HEK293 (cell line): ENCODE results near the gene MELTF.
A peak's percentile ranks its signal among the peaks of the same experiment; 100 is the strongest.

Experiments used
- CTCF ChIA-PET: fragments of 350-600 bp; formaldehyde crosslinking; extraction: SDS; loops from one replicate; lab custom pipeline; 2021; ENCODE audit warnings: antibody characterized with exemption; lab: Yijun Ruan, JAX
- POLR2A ChIA-PET: fragments of 300-600 bp; formaldehyde crosslinking; extraction: SDS; loops from one replicate; lab custom pipeline; 2020; ENCODE audit warnings: antibody characterized with exemption, inconsistent platforms; lab: Yijun Ruan, JAX
- H3K27ac ChIP-seq: fragments of 200-500 bp; sonication (Bioruptor generic); 2 replicates; pipeline ENCODE4 v1.5.1; 2014; ENCODE audit warnings: low read depth, low read length, control low read depth, inconsistent platforms; ENCODE audit errors: extremely low read depth
- H3K36me3 ChIP-seq, 2 experiments: fragments of 200-500 bp in 1 of 2; sonication (Bioruptor generic) in 1 of 2; 1 replicate in 1 of 2; 2 replicates in 1 of 2; pipeline ENCODE4 v1.5.1; 2014 to 2017; ENCODE audit warnings: inconsistent platforms in 2 of 2, low read length in 2 of 2; ENCODE audit not compliant: control insufficient read depth in 2 of 2, insufficient read depth in 1 of 2
- H3K4me1 ChIP-seq: fragments of 200-500 bp; sonication (Bioruptor generic); 2 replicates; pipeline ENCODE4 v1.5.1; 2014; ENCODE audit warnings: mild to moderate bottlenecking, low read length, inconsistent platforms; ENCODE audit not compliant: control insufficient read depth, insufficient read depth
- H3K4me3 ChIP-seq: 2 replicates; pipeline ENCODE4 v1.5.1; 2011; ENCODE audit warnings: low read depth, mild to moderate bottlenecking, control low read depth, low read length, moderate library complexity
- H3K9me3 ChIP-seq: fragments of 200-500 bp; sonication (Bioruptor generic); 2 replicates; pipeline ENCODE4 v1.5.1; 2014; ENCODE audit warnings: low read depth, low read length, inconsistent platforms; ENCODE audit not compliant: control insufficient read depth, insufficient read depth
- GLIS2 ChIP-seq: fragments of 450-650 bp; formaldehyde crosslinking; IDR thresholded peaks from 2 replicates; pipeline ENCODE4 v1.5.1; 2016; ENCODE audit warnings: missing biosample characterization, missing genetic modification characterization
- IKZF3 ChIP-seq: fragments of 450-650 bp; IDR thresholded peaks from 2 replicates; pipeline ENCODE4 v1.5.0; 2018; ENCODE audit warnings: missing biosample characterization, mild to moderate bottlenecking, missing genetic modification characterization, moderate library complexity
- PBX3 ChIP-seq: sonication (generic); formaldehyde crosslinking; IDR thresholded peaks from 2 replicates; pipeline ENCODE4 v1.8.1; 2022; ENCODE audit warnings: mild to moderate bottlenecking, moderate library complexity, missing genetic modification reagents
- PRDM1 ChIP-seq: fragments of 450-650 bp; formaldehyde crosslinking; IDR thresholded peaks from 2 replicates; pipeline ENCODE4; 2016; ENCODE audit warnings: missing biosample characterization, missing genetic modification characterization
- ZBTB17 ChIP-seq: fragments of 450-650 bp; formaldehyde crosslinking; IDR thresholded peaks from 2 replicates; pipeline ENCODE4 v1.5.1; 2016; ENCODE audit warnings: missing biosample characterization, missing genetic modification characterization
- ZBTB8A ChIP-seq: fragments of 450-650 bp; formaldehyde crosslinking; IDR thresholded peaks from 2 replicates; pipeline ENCODE4 v1.5.1; 2016; ENCODE audit warnings: missing biosample characterization, missing genetic modification characterization
- ZNF114 ChIP-seq: fragments of 450-650 bp; formaldehyde crosslinking; IDR thresholded peaks from 2 replicates; pipeline ENCODE4 v1.5.0; 2017; ENCODE audit warnings: missing biosample characterization, missing genetic modification characterization
- ZNF132 ChIP-seq: fragments of 450-650 bp; formaldehyde crosslinking; IDR thresholded peaks from 2 replicates; pipeline ENCODE4 v1.5.1; 2017; ENCODE audit warnings: missing biosample characterization, missing genetic modification characterization, borderline replicate concordance
- ZNF146 ChIP-seq: fragments of 450-650 bp; formaldehyde crosslinking; IDR thresholded peaks from 2 replicates; pipeline ENCODE4 v1.5.1; 2016; ENCODE audit warnings: missing biosample characterization, missing genetic modification characterization
- ZNF335 ChIP-seq: fragments of 450-650 bp; formaldehyde crosslinking; conservative IDR thresholded peaks from 2 replicates; pipeline ENCODE4 v1.5.1; 2016; ENCODE audit warnings: missing biosample characterization, missing genetic modification characterization
- ZNF426 ChIP-seq: fragments of 450-650 bp; formaldehyde crosslinking; IDR thresholded peaks from 2 replicates; pipeline ENCODE4 v1.5.1; 2017; ENCODE audit warnings: missing biosample characterization, missing genetic modification characterization, mild to moderate bottlenecking, inconsistent platforms, moderate library complexity
- ZNF501 ChIP-seq: fragments of 450-650 bp; formaldehyde crosslinking; IDR thresholded peaks from 2 replicates; pipeline ENCODE4 v1.5.1; 2016; ENCODE audit warnings: missing biosample characterization, missing genetic modification characterization
- ZNF549 ChIP-seq: fragments of 450-650 bp; IDR thresholded peaks from 2 replicates; pipeline ENCODE4 v1.5.1; 2018; ENCODE audit warnings: missing biosample characterization, missing genetic modification characterization, mild to moderate bottlenecking, inconsistent platforms, moderate library complexity
- ZNF558 ChIP-seq: fragments of 450-650 bp; formaldehyde crosslinking; IDR thresholded peaks from 2 replicates; pipeline ENCODE4 v1.5.1; 2016; ENCODE audit warnings: missing biosample characterization, missing genetic modification characterization
- ZNF596 ChIP-seq: fragments of 450-650 bp; IDR thresholded peaks from 2 replicates; pipeline ENCODE4 v1.5.0; 2018; ENCODE audit warnings: missing biosample characterization, mild to moderate bottlenecking, missing genetic modification characterization, moderate library complexity
- ZNF626 ChIP-seq: fragments of 450-650 bp; sonication (Bioruptor Pico); formaldehyde crosslinking; IDR thresholded peaks from 2 replicates; pipeline ENCODE4 v1.5.1; 2018; ENCODE audit warnings: missing biosample characterization, missing genetic modification characterization, inconsistent platforms
- ZNF645 ChIP-seq: fragments of 450-650 bp; formaldehyde crosslinking; IDR thresholded peaks from 2 replicates; pipeline ENCODE4; 2016; ENCODE audit warnings: missing biosample characterization, missing genetic modification characterization
- ZSCAN30 ChIP-seq: fragments of 450-650 bp; IDR thresholded peaks from 2 replicates; pipeline ENCODE4 v1.5.1; 2018; ENCODE audit warnings: missing biosample characterization, mild to moderate bottlenecking, missing genetic modification characterization, moderate library complexity

The MELTF gene

GRCh38 chr3:196971094-196971698 is 58.4 kb downstream of the MELTF start:
- H3K27ac ChIP-seq: no peak overlapping the region
- no peaks in the 10 kb centered on the region for H3K4me1 ChIP-seq
- H3K4me3 ChIP-seq: no peak overlapping the region
- ChIA-PET CTCF (interaction anchor here (0.6 to 1.3 kb wide), 2 partner anchors 23 to 349 kb away, joined by 3 to 4 read pairs; no protein-coding TSS in a partner anchor), POLR2A (no interaction called here)
- TF ChIP-seq ZNF596 (tag by site-specific recombination) (no peak), ZNF114 (tag by site-specific recombination) (no peak), ZBTB17 (tag by site-specific recombination) (no peak), ZNF558 (0 out of 2 replicates have a peak, but pooled peaks have one; percentile 36), ZBTB8A (tag by site-specific recombination) (no peak), ZNF146 (tag by site-specific recombination) (peak; percentile 68)
- no peaks in the 10 kb centered on the region for H3K36me3 ChIP-seq
- no peaks in the 10 kb centered on the region for H3K9me3 ChIP-seq

GRCh38 chr3:196970547-196971093 is 59.0 kb downstream of the MELTF start:
- TF ChIP-seq ZNF132 (tag by site-specific recombination): no peak
- TF ChIP-seq, all 188 proteins: peak for 0
- H3K36me3 ChIP-seq: no peaks in the 10 kb centered on the region
- H3K4me3 ChIP-seq: no peak overlapping the region
- H3K9me3 ChIP-seq: no peaks in the 10 kb centered on the region
- H3K4me1 ChIP-seq: no peaks in the 10 kb centered on the region
- ChIA-PET CTCF (interaction anchor here (0.6 to 1.3 kb wide), 4 partner anchors 10 to 349 kb away, joined by 3 to 7 read pairs (median 4); no protein-coding TSS in a partner anchor), POLR2A (no interaction called here)
- H3K27ac ChIP-seq: no peak overlapping the region

GRCh38 chr3:196969660-196970546 is 59.7 kb downstream of the MELTF start:
- Histone ChIP-seq H3K27ac (peak overlapping the region; percentile 56; the same call in 1 of the 2 replicates), H3K4me3 (peak overlapping the region; percentile 50), H3K9me3 (no peaks in the 10 kb centered on the region), H3K4me1 (no peaks in the 10 kb centered on the region), H3K36me3 (no peaks in the 10 kb centered on the region)
- ChIA-PET POLR2A (interaction anchor here (0.6 to 1.0 kb wide), 2 partner anchors 15 to 28 kb away, joined by 3 read pairs; partner anchors contain the start of gene NCBP2), CTCF (interaction anchor here (0.6 to 1.3 kb wide), 7 partner anchors 10 to 441 kb away, joined by 3 to 7 read pairs (median 3); no protein-coding TSS in a partner anchor)
- TF ChIP-seq ZNF645 (tag by site-specific recombination) (no peak), ZNF626 (peak; percentile 16; the same call in 1 of the 2 replicates), ZNF549 (tag by site-specific recombination) (no peak), ZSCAN30 (tag by site-specific recombination) (peak; percentile 85), ZNF426 (no peak), ZNF335 (peak; percentile 42; the same call in 1 of the 2 replicates), PBX3 (CRISPR knock-in tag) (peak; percentile 14; the same call in 1 of the 2 replicates), IKZF3 (peak; percentile 70), GLIS2 (tag by site-specific recombination) (0 out of 2 replicates have a peak, but pooled peaks have one; percentile 21), ZNF501 (tag by site-specific recombination) (no peak), PRDM1 (tag by site-specific recombination) (no peak)
